ENCODE results near the gene STX2. TPM values are rescaled to one million over a fixed set of nuclear protein-coding genes. Genes with fewer than 3 reads are reported as not detected.
"Not testable (repeated sequence)": the region's sequence is repeated elsewhere in the genome, so short reads cannot be mapped to it uniquely, and the experiment has no call there.

STX2 gene
- total RNA-seq, 2 experiments from 2014 or later, result 18.3 to 20.0 TPM

GRCh38 chr12:130849561-130850417 is 10.7 kb upstream of the STX2 start:
- Histone ChIP-seq H3K9me3 (ENCODE audit: low read length) (no peaks in the 10 kb centered on the region), H4K20me1 (ENCODE audit: insufficient read depth, low read length) (no peaks in the 10 kb centered on the region), H3K4me1 (ENCODE audit: insufficient read depth, low read length, poor library complexity, severe bottlenecking) (no peaks in the 10 kb centered on the region), H3K36me3 (ENCODE audit: insufficient read depth, low read length) (no peaks in the 10 kb centered on the region), H3K79me2 (ENCODE audit: insufficient read depth, low read depth, low read length) (no peaks in the 10 kb centered on the region), H3K4me3 (ENCODE audit: low read depth, low read length, poor library complexity, severe bottlenecking) (no peak overlapping the region), H3K9me2 (ENCODE audit: insufficient read depth, low read length) (no peaks in the 10 kb centered on the region), H3K4me2 (ENCODE audit: low read length) (no peak overlapping the region), H2AFZ (ENCODE audit: low read length) (no peak overlapping the region), H3K27ac (ENCODE audit: low read depth, low read length, poor library complexity, severe bottlenecking) (no peak overlapping the region)
- TF ChIP-seq EZH2phosphoT487 (IDR thresholded peaks at IDR 0.05; ENCODE audit: borderline replicate concordance, low read depth, low read length) (no peak), CTCF (conservative IDR thresholded peaks at IDR 0.05; ENCODE audit: low read length) (no peak)
- CTCF ChIA-PET (ENCODE audit: unreplicated experiment), result no interaction called here
- no TSS peak for BruUV-seq (replicated peaks)
- no peak for DNase-seq (ENCODE audit: low spot score)
- POLR2A ChIA-PET, result interaction anchor here (0.6 kb wide), 1 partner anchor 374 kb away, joined by 3 read pairs; no protein-coding TSS in a partner anchor
- intact Hi-C loops (cut with micrococcal nuclease; ENCODE audit: unreplicated experiment), result no loop called here

- CTCF ChIA-PET (ENCODE audit: unreplicated experiment); H3K4me2 ChIP-seq (ENCODE audit: low read length); H3K9me2 ChIP-seq (ENCODE audit: insufficient read depth, low read length); H4K20me1 ChIP-seq (ENCODE audit: insufficient read depth, low read length); BruUV-seq (replicated peaks); H2AFZ ChIP-seq (ENCODE audit: low read length); intact Hi-C loops (cut with micrococcal nuclease; ENCODE audit: unreplicated experiment); H3K36me3 ChIP-seq (ENCODE audit: insufficient read depth, low read length); DNase-seq (ENCODE audit: low spot score); H3K4me1 ChIP-seq (ENCODE audit: insufficient read depth, low read length, poor library complexity, severe bottlenecking); H3K9me3 ChIP-seq (ENCODE audit: low read length); H3K27ac ChIP-seq (ENCODE audit: low read depth, low read length, poor library complexity, severe bottlenecking); H3K4me3 ChIP-seq (ENCODE audit: low read depth, low read length, poor library complexity, severe bottlenecking); H3K79me2 ChIP-seq (ENCODE audit: insufficient read depth, low read depth, low read length): not testable (repeated sequence)
- POLR2A ChIA-PET, result interaction anchor here (0.6 kb wide), 1 partner anchor 373 kb away, joined by 3 read pairs; no protein-coding TSS in a partner anchor
Measured at GRCh38 chr12:130848785-130849305, 9.8 kb upstream of the STX2 start.

DNA sequence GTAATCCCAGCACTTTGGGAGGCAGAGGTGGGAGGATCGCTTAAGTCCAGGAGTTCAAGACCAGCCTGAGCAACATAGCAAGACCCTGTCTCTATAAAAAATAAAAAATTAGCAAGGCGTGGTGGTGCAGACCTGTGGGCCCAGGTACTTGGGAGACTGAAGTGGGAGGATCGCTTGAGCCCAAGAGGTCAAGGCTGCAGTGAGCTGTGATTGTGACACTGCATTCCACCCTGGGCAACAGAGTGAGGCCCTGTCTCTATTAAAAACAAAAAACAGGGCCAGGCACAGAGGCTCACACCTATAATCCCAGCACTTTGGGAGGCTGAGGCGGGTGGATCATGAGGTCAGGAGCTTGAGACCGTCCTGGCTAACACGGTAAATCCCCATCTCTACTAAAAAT is 9.1 kb upstream of the STX2 start:
- H3K36me3 ChIP-seq (ENCODE audit: insufficient read depth, low read length); CTCF ChIA-PET (ENCODE audit: unreplicated experiment); H3K79me2 ChIP-seq (ENCODE audit: insufficient read depth, low read depth, low read length); H4K20me1 ChIP-seq (ENCODE audit: insufficient read depth, low read length); H3K4me1 ChIP-seq (ENCODE audit: insufficient read depth, low read length, poor library complexity, severe bottlenecking); H3K9me3 ChIP-seq (ENCODE audit: low read length); H3K4me3 ChIP-seq (ENCODE audit: low read depth, low read length, poor library complexity, severe bottlenecking); intact Hi-C loops (cut with micrococcal nuclease; ENCODE audit: unreplicated experiment); DNase-seq (ENCODE audit: low spot score); H3K4me2 ChIP-seq (ENCODE audit: low read length); H3K9me2 ChIP-seq (ENCODE audit: insufficient read depth, low read length); BruUV-seq (replicated peaks); POLR2A ChIA-PET; H3K27ac ChIP-seq (ENCODE audit: low read depth, low read length, poor library complexity, severe bottlenecking); H2AFZ ChIP-seq (ENCODE audit: low read length): not testable (repeated sequence)

Measured in OCI-LY7 (cell line).